ENCODE data around the gene PEX10. TPM values are rescaled to one million over a fixed set of nuclear protein-coding genes. Genes with fewer than 3 reads are reported as not detected.

The PEX10 gene
- total RNA-seq, 4 donors from 2014 or later = 20.8 to 33.3 (median 23.9) TPM

GRCh38 chr1:2431518-2431917, 19.2 kb upstream of the PEX10 start:
- no peak for ATAC-seq (ENCODE audit: low FRiP score)

DNA sequence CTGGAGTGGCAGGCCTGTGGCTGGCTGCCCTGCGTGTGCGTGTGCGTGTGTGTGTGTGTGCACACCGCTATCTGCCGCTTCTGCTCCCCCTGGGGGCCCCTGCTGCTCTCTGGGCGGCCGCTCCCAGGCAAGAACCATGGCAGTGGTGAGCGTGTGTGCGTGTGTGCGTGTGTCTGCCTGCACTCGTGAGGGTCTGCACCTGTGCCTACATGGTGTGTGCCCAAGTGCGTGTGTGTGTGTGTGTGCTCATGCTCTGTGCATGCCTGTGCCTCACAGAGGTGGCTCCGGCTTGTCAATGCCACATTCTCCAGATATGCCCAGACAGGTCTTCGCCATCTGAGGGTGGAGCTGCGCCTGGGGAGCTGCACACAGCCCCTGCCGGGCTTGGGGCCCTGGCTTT, 18.7 kb upstream of the PEX10 start:
- DNase-seq (ENCODE audit: low spot score) (no peak), ATAC-seq (ENCODE audit: low FRiP score) (no peak)
- TF ChIP-seq CTCF (IDR thresholded peaks at IDR 0.05) = no peak

More at GRCh38 chr1:2431518-2431917, 19.2 kb upstream of the PEX10 start:
- no peak for TF ChIP-seq CTCF (IDR thresholded peaks at IDR 0.05)
- DNase-seq (ENCODE audit: low spot score) = no peak

- TF ChIP-seq CTCF (IDR thresholded peaks at IDR 0.05) = no peak
- no peak for ATAC-seq (ENCODE audit: low FRiP score)
- no peak for DNase-seq (ENCODE audit: low spot score)
Measured at GRCh38 chr1:2430592-2430973, 18.2 kb upstream of the PEX10 start.

DNA sequence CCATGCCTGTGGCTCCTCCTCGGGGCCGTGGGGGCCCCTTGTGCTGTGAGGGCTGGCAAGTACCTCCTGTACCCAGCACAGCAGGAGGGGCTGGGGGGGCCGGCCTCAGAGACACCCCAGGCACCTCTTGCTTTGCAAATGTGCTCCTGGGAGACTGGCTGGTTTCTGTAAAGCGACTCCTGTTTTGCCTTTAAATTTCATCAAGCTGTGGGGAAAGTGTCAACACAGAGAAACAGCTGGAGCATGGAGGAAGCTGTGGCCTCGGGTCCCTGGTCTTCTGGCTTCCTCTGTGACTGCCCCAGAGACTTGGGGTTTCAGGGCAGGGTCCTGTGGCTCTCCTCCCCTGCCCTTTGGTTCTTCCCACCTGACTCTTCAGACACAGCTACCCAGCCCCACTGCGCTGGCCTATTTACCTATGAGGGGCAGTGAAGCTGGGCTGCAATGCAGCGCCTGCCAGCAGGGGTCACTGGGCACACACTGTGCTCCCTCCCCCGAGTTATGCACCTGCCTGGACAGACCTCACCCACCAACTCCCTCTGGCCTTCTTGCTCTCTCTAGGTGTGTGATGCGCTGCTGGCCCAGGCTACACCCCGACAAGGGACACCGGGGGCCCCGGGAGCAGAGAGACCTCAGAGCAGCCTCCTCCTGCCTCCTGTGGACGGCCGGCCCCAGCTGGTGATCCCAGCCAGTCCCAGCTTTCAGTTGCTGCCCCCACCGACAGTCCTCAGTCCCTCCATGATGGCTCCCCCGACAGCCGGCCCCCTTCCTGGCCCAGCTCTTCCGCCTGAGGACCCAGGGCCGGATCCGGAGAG, 17.6 kb upstream of the PEX10 start:
- ATAC-seq (ENCODE audit: low FRiP score) (no peak), DNase-seq (ENCODE audit: low spot score) (no peak)
- TF ChIP-seq CTCF (IDR thresholded peaks at IDR 0.05) = no peak

DNA sequence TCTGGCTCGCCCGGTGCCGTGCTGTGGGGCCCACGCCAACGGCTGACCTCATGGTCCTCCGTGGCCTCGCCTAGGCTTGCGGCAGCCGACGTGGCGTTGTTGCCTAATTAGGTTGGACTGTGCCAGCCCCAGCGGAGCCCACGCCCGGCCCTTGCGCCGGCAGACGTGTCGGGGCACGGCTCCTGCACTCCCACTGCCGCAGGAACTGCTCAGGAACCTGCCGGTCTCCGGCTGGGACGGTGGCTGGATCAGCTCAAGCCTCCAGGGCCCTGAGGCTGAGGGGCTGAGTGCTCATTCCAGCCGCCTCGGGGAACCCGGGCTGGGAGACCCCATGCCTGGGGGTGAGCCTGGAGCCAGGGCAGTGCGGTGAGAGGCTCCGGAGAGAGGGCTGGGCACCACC, 16.1 kb upstream of the PEX10 start:
- no peak for ATAC-seq (ENCODE audit: low FRiP score)
- no peak for DNase-seq (ENCODE audit: low spot score)
- no peak for TF ChIP-seq CTCF (IDR thresholded peaks at IDR 0.05)

- ATAC-seq (ENCODE audit: low FRiP score) (no peak), DNase-seq (ENCODE audit: low spot score) (no peak)
- no peak for TF ChIP-seq CTCF (IDR thresholded peaks at IDR 0.05)
Measured at GRCh38 chr1:2427976-2428375, 15.6 kb upstream of the PEX10 start.

- ATAC-seq (ENCODE audit: low FRiP score) = no peak
- no peak for TF ChIP-seq CTCF (IDR thresholded peaks at IDR 0.05)
- no peak for DNase-seq (ENCODE audit: low spot score)
Measured at GRCh38 chr1:2427051-2427450, 14.7 kb upstream of the PEX10 start.

All from omental fat pad (tissue), 4 donors.